GM12873 (cell line): ENCODE measurements around the gene ZBTB42.

Experiments
- CTCF ChIP-seq: IDR thresholded peaks from 2 replicates; pipeline ENCODE4 v1.5.1; 2012; ENCODE audit warnings: low read depth, mild to moderate bottlenecking, moderate library complexity, low read length, control low read depth; ENCODE audit not compliant: insufficient read depth; ENCODE audit errors: missing control alignments

ZBTB42 gene

GRCh38 chr14:104785708-104786080 is 15.2 kb upstream of the ZBTB42 start:
- TF ChIP-seq CTCF: no peak

DNA sequence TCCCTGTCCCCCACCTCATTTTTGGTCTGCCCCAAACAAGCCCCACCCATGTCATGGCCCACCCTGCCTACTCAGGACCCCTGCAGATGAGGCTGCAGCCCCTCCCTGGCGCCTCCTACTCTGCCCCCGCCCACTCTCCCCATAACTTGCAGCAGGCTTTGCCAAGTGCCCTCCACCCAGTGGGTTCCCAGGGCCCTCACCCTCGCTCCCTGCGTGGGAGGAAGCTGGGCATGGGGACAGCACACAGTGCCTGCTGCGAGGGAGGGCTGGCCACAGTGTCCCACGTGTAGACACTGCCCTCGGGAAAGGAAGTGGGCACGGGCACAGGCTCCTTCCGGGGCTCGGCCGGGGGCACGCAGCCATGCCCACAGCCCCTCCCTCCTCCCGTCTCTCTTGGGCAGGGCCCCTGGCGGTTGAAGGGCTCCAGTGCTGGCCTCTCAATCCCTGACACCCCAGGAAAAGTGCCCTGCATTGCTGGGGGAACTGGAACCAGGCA is 14.8 kb upstream of the ZBTB42 start:
- no peak for TF ChIP-seq CTCF

DNA sequence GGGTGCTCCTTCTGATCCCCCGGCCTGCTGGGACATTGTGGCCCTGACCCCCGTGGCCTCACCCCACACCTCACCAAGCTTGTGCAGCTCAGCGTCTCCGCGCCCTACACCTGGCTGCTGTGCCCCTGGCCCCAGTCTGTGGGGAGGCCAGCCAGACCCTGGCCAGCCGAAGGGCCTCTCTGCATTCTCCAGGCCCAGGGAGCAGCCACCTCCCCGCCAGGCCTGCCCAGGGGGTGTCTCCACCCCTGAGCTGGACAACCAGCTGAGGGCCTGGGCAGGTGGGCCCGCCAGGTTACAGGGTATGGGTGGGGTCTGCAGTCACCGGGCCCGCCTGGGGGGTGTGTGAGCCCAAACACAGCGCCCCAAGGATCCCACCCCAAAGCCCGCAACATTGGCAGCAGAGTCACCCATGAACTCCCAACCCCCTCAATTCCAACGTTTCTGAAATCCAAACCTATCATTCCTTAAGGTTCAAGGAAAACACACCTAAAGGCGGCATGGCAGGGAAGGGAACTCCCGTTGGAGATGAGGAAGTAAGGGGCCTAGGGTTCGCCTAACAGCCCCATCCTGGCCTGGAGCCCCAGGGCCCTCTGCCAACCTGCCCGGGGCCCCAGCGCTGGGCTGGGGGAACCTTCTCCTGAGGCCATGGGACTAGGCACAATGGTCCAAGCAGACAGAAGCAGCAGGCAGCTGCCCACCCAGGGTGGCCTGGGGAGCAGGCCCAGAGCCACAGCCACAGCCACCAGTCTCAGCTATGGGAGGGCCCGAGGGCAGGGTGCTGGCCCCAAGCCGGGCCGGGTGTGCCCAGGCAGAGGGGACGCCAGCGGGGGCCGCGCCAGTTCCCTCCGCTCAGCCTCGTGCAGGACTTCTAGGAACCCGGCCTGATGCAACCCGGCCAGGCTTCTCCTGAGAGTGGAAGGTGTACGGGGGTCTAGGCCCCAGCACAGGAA is 13.9 kb upstream of the ZBTB42 start:
- TF ChIP-seq CTCF: no peak

DNA sequence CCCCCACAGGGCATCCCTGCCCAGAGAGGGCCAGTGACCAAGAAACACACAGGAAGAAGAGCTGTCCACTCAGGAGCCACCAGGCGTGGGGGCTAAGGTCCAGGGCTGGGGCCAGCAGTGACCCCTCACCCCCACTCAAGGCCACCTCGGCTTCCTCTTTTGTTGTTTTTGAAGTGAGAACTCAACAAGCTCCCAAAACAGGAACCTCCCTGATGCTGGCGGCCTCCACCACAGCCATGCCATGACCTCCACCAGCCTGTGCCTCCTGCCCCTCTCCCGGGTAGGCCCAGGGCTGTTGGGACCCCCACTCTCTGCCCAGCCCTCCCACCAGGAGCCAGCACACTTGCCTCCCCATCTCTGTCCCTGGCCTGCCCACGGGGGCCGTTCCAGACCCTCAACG is 13.2 kb upstream of the ZBTB42 start:
- TF ChIP-seq CTCF: no peak

DNA sequence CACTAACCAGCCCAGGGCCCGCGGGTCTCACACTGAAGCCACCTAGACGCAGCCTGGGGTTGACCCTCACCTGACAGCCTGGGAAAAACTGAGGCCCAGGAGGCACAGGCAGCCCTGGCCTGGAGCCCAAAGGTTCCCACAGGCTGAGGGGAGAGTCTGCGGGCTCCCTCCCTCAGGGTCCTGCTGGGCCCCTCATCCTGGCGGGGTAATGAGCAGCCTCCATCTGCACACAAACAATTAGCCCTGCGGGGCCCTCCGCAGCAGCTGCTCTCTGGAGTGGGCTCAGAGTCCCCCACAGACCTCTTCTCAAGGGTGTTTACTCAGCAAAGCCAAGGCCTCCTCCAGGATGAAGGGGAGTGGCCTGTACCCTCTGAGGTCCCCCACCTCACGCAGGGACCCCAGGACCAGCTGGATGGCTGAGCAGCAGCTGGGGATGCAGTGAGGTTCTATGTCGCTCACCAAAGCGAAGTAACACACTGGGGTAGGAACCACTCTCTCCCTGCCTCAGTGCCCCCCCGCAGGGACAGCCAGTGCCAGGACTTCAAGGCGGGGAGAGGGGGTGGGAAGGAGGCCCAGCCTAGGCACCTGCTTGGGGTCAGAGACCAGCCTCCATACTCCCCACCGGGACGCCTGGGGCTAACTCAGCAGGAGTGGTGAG is 12.6 kb upstream of the ZBTB42 start:
- TF ChIP-seq CTCF: no peak

- no peak for TF ChIP-seq CTCF
Measured at GRCh38 chr14:104788873-104789663, 11.8 kb upstream of the ZBTB42 start.
